ENCODE measurements around the gene MEDAG.

MEDAG gene

DNA sequence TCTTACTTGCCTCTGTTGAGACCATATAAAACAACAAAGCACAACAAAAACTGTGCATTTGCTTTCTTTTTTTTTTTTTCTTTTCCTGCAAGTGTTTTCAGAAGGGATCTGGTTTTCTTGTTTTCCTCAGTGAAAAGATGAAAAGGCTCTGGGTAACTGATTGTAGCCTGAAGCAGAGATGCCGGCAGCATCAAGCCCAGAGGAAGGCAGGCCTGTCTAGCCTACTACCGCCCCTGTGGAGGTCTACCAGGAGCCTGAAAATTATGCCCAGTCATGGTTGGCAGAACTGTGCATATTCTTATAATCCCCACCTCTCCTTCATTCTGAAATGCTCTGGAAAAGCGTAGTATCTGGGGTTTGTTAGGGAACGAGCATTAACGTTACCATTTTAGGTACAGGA, 32.6 kb upstream of the MEDAG start:
- TF ChIP-seq CTCF (IDR thresholded peaks at IDR 0.05; ENCODE audit: insufficient read depth, low read length, poor library complexity, severe bottlenecking), result no peak
- no peak overlapping the region for H3K4me3 ChIP-seq (replicated peaks; ENCODE audit: low read depth, low read length)
- no peak for DNase-seq (ENCODE audit: extremely low read depth, insufficient read length)
- no peaks in the 10 kb centered on the region for H3K27me3 ChIP-seq (replicated peaks; ENCODE audit: control insufficient read depth, insufficient read depth, low read length)
- no peaks in the 10 kb centered on the region for H3K36me3 ChIP-seq (ENCODE audit: control insufficient read depth, insufficient read depth, low read length)

- TF ChIP-seq CTCF (IDR thresholded peaks at IDR 0.05; ENCODE audit: insufficient read depth, low read length, poor library complexity, severe bottlenecking), result no peak
- no peak for DNase-seq (ENCODE audit: extremely low read depth, insufficient read length)
These were observed 32.0 kb upstream of the MEDAG start for GRCh38 chr13:30874111-30874510.

DNA sequence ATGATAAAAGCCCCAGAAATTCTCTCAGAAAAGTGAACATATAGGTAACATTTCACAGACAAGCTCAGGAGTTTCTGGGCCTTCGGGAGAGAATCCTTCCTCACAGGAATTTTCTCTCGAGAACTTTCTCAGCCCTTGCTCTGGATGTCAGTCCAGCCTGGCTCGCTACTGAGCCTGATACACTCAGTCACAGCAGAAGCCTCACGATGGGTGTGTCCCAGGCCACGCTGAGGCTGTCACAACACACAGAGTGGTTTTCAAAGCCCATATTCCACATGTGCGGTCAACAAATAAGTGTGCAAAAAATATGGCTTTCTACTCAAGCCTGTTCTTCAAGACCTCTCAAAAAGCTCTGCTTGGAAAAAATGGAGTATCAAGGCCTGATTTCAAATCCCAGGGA, 31.5 kb upstream of the MEDAG start:
- H3K36me3 ChIP-seq (ENCODE audit: control insufficient read depth, insufficient read depth, low read length), result no peaks in the 10 kb centered on the region
- no peak for TF ChIP-seq CTCF (IDR thresholded peaks at IDR 0.05; ENCODE audit: insufficient read depth, low read length, poor library complexity, severe bottlenecking)
- H3K27me3 ChIP-seq (replicated peaks; ENCODE audit: control insufficient read depth, insufficient read depth, low read length), result no peaks in the 10 kb centered on the region
- no peak overlapping the region for H3K4me3 ChIP-seq (replicated peaks; ENCODE audit: low read depth, low read length)
- DNase-seq (ENCODE audit: extremely low read depth, insufficient read length), result no peak

More at GRCh38 chr13:30874111-30874510, 32.0 kb upstream of the MEDAG start:
- Histone ChIP-seq H3K4me3 (replicated peaks; ENCODE audit: low read depth, low read length) (no peak overlapping the region), H3K27me3 (replicated peaks; ENCODE audit: control insufficient read depth, insufficient read depth, low read length) (no peaks in the 10 kb centered on the region), H3K36me3 (ENCODE audit: control insufficient read depth, insufficient read depth, low read length) (no peaks in the 10 kb centered on the region)

- H3K4me3 ChIP-seq (replicated peaks; ENCODE audit: low read depth, low read length), result no peak overlapping the region
- no peak for DNase-seq (ENCODE audit: extremely low read depth, insufficient read length)
- TF ChIP-seq CTCF (IDR thresholded peaks at IDR 0.05; ENCODE audit: insufficient read depth, low read length, poor library complexity, severe bottlenecking), result no peak
- no peaks in the 10 kb centered on the region; the same call in 1 of the 2 replicates for H3K27me3 ChIP-seq (replicated peaks; ENCODE audit: control insufficient read depth, insufficient read depth, low read length)
- H3K36me3 ChIP-seq (ENCODE audit: control insufficient read depth, insufficient read depth, low read length), result no peaks in the 10 kb centered on the region
These were observed 28.7 kb upstream of the MEDAG start for GRCh38 chr13:30877335-30877734.

DNA sequence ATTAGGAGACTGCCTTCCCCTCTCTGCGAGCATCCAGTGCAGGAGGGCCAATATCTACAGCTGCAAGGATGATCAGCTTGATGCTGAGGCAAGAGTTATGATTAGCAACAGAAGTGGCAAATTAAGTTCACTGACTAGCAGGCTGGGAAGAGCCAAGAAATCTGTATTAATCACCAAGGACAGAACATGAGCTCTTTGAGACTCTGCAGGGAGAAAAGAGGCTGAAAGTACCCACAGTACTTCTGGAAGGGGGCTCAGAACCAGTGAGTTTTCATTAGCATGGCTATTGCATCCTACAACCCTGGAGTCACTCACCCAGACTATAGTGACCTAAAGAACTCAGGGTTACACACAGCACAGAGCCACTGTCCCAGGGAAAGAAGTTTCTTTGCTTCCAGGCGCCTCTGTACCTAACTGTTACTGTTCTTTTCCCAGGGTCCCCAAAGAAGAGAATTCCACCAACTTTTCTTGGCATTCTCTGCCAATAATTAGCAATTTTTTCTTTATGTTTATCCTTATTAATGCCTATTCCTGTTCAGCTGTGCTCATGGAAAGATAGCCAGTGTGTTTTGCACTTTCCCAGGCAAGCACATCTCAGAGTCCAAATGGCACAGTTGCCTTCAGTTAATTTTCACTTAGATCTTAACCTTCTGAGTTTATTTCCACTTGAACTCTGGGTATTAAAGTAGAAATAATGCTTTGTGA, 25.8 kb upstream of the MEDAG start:
- Histone ChIP-seq H3K27me3 (replicated peaks; ENCODE audit: control insufficient read depth, insufficient read depth, low read length) (no peaks in the 10 kb centered on the region; the same call in 1 of the 2 replicates), H3K36me3 (ENCODE audit: control insufficient read depth, insufficient read depth, low read length) (no peaks in the 10 kb centered on the region), H3K4me3 (replicated peaks; ENCODE audit: low read depth, low read length) (no peak overlapping the region)
- no peak for TF ChIP-seq CTCF (IDR thresholded peaks at IDR 0.05; ENCODE audit: insufficient read depth, low read length, poor library complexity, severe bottlenecking)
- no peak for DNase-seq (ENCODE audit: extremely low read depth, insufficient read length)

- no peaks in the 10 kb centered on the region for H3K36me3 ChIP-seq (ENCODE audit: control insufficient read depth, insufficient read depth, low read length)
These were observed 25.3 kb upstream of the MEDAG start for GRCh38 chr13:30880856-30881155.

More at GRCh38 chr13:30880856-30881155, 25.3 kb upstream of the MEDAG start:
- TF ChIP-seq CTCF (IDR thresholded peaks at IDR 0.05; ENCODE audit: insufficient read depth, low read length, poor library complexity, severe bottlenecking), result no peak
- no peaks in the 10 kb centered on the region; the same call in 1 of the 2 replicates for H3K27me3 ChIP-seq (replicated peaks; ENCODE audit: control insufficient read depth, insufficient read depth, low read length)
- no peak overlapping the region for H3K4me3 ChIP-seq (replicated peaks; ENCODE audit: low read depth, low read length)
- DNase-seq (ENCODE audit: extremely low read depth, insufficient read length), result no peak

Data from GM06990 (cell line).